HK-2 (cell line): Measurements from ENCODE around the gene TMEM222.

Source experiments
- DNase-seq: peaks from one replicate; pipeline ENCODE4 v3.0.0-alpha.2; 2018; ENCODE audit not compliant: unreplicated experiment

Gene TMEM222

GRCh38 chr1:27306892-27307761, 14.8 kb upstream of the TMEM222 start:
- DNase-seq: no peak

GRCh38 chr1:27307874-27308598, 13.9 kb upstream of the TMEM222 start:
- no peak for DNase-seq

- DNase-seq: no peak
Observed at GRCh38 chr1:27314169-27314568, 7.8 kb upstream of the TMEM222 start.

- DNase-seq: no peak
Observed at GRCh38 chr1:27314737-27315136, 7.2 kb upstream of the TMEM222 start.

GRCh38 chr1:27316860-27317259, 5.1 kb upstream of the TMEM222 start:
- no peak for DNase-seq

GRCh38 chr1:27318136-27318535, 3.8 kb upstream of the TMEM222 start:
- no peak for DNase-seq

GRCh38 chr1:27318596-27318995, 3.4 kb upstream of the TMEM222 start:
- DNase-seq: no peak

- DNase-seq: no peak
Observed at GRCh38 chr1:27322569-27323240, 742 bp downstream of the TMEM222 start.

- no peak for DNase-seq
Observed at GRCh38 chr1:27325286-27325685, 3.3 kb downstream of the TMEM222 start.

GRCh38 chr1:27327964-27328363, 6.0 kb downstream of the TMEM222 start:
- no peak for DNase-seq

GRCh38 chr1:27330786-27331185, 8.8 kb downstream of the TMEM222 start:
- DNase-seq: no peak

GRCh38 chr1:27331426-27331825, 9.5 kb downstream of the TMEM222 start:
- DNase-seq: no peak

GRCh38 chr1:27331922-27332321, 10.0 kb downstream of the TMEM222 start:
- DNase-seq: no peak

GRCh38 chr1:27332536-27333281, 10.7 kb downstream of the TMEM222 start:
- DNase-seq: no peak

GRCh38 chr1:27333717-27334279, 11.8 kb downstream of the TMEM222 start:
- no peak for DNase-seq

GRCh38 chr1:27335506-27336422, 13.8 kb downstream of the TMEM222 start:
- DNase-seq: no peak

GRCh38 chr1:27336756-27337155, 14.8 kb downstream of the TMEM222 start:
- DNase-seq: no peak

- DNase-seq: no peak
Observed at GRCh38 chr1:27338751-27339150, 16.8 kb downstream of the TMEM222 start.

- DNase-seq: no peak
Observed at GRCh38 chr1:27339213-27339612, 17.2 kb downstream of the TMEM222 start.

GRCh38 chr1:27341525-27342252, 19.7 kb downstream of the TMEM222 start, which contains the start of gene SYTL1:
Gene SYTL1, plus strand, starts transcription at chr1:27342022. Its CDS starts 3,313 bp downstream, at chr1:27345335.
- peak; percentile 79 for DNase-seq
